ENCODE measurements around the gene IER2. TPM values are rescaled to one million over a fixed set of nuclear protein-coding genes. Genes with fewer than 3 reads are reported as not detected.
"Not testable (repeated sequence)": the region's sequence is repeated elsewhere in the genome, so short reads cannot be mapped to it uniquely, and the experiment has no call there.

Gene IER2
- total RNA-seq, 2 donors from 2014 or later: 73.1 to 130 TPM

GRCh38 chr19:13154911-13155471 lies 4.8 kb downstream of the IER2 start:
- intact Hi-C loops (cut with DNase I): loop anchor here in 1 of 2 donors (10.0 kb wide), 1 partner anchor 690 kb away; no protein-coding TSS in a partner anchor
- peak; percentile 91 for DNase-seq (ENCODE audit: low spot score)

- peak; percentile 95 for DNase-seq (ENCODE audit: low spot score)
- intact Hi-C loops (cut with DNase I): loop anchor here in 1 of 2 donors (10.0 kb wide), 1 partner anchor 689 kb away; no protein-coding TSS in a partner anchor
These were observed 5.5 kb downstream of the IER2 start for GRCh38 chr19:13155472-13156359.

DNA sequence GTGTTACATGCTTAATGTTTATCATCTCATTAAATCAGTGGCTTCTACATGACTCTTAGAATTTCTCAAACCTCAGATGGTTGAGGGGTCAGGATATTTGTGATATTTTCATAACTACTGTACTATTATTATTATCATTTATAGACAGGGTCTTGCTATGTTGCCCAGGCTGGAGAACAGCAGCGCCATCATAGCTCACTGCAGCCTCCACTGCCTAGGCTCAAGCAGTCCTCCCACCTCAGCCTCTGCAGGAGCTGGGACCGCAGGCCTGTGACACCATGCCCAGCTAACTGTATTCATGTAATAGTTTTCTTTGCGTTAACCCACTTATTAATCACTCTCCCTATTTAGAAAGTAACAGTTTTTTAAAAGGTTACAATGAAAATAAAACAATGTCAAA lies 9.5 kb downstream of the IER2 start:
- intact Hi-C loops (cut with DNase I): loop anchor here in 1 of 2 donors (10.0 kb wide), 1 partner anchor 685 kb away; no protein-coding TSS in a partner anchor
- no peak for DNase-seq (ENCODE audit: low spot score)

- intact Hi-C loops (cut with DNase I): no loop called here
- DNase-seq (ENCODE audit: low spot score): no peak
These were observed 10.3 kb downstream of the IER2 start for GRCh38 chr19:13160557-13160956.

GRCh38 chr19:13162724-13163608 lies 12.8 kb downstream of the IER2 start:
- intact Hi-C loops (cut with DNase I): no loop called here
- peak; percentile 99 for DNase-seq (ENCODE audit: low spot score)

DNA sequence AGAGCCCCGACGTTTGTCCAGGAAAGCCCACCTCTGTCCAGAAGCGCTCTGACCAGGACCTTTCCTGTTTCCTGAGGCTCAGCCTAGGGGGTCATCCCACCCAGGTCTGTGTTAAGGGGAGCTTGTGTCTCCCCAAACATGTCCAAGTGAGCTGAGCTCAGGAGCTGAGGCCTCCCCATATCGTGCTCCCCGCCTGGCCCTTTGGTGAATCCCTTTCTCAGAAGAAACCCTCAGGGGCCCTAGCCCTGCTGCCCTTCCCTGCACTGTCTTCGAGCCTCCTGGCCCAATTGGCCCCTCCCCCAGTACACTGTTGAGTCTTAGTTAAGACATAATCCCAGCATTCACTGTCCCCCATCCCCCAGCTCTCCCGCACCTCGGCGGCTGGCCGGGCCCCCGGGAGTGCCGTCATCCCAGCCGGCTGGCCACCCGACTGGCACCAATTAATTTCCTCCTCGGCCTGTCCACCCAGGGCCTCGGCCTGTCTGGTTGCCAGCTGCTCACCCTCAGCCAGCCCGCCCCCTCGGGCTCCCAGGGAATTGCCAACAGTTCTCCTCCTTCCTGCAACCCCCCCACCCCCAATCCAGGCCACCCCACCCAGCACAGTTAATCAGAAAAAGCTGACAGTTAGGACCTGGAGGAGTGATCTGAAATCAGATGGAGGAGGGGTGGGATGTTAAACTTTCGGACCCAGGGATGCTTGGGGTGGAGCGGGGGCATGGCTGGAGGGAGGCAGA lies 13.6 kb downstream of the IER2 start:
- intact Hi-C loops (cut with DNase I): no loop called here
- DNase-seq (ENCODE audit: low spot score): peak; percentile 89

DNA sequence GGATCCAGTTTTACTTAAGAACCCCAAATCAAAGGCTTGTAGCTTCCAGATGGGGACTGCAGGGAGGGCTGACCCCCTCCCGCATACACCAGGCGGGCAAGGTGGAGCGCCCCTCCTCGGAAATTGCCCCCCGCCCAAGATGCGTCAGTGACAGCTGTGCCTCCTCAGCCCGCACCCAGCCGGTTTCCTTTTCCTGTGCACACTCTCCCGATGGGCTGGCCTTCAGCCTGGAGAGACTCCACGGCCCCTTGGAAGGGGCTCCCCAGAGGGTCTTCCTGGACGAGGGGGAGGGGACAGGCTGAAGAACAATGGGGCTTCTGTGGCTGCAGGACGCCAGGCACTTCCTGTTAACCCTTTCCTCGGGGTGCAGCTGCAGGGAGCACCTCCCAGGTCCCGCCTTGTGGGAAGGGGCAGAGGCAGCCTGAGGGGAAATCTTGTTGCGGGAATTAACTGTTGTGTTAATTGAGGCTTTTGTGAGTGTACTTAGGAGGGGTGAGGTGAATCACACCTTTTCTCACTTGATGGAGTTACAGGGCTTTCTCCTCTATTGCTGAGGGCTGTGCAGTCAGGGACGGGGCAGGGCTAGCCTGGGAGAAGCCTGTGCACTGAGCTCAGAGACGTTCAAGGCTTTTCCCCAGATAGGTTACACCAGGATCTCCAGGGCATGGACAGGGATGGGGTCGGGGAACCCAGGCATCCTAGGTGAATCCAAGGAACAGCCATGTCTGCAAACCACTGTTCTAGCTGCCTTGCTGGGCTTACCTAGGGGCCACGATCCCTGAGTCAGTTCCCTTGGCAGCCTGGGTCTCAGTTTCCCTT lies 14.3 kb downstream of the IER2 start:
- DNase-seq (ENCODE audit: low spot score): no peak
- intact Hi-C loops (cut with DNase I): no loop called here

GRCh38 chr19:13165162-13165997 lies 15.2 kb downstream of the IER2 start:
- intact Hi-C loops (cut with DNase I): no loop called here
- DNase-seq (ENCODE audit: low spot score): no peak

- intact Hi-C loops (cut with DNase I); DNase-seq (ENCODE audit: low spot score): not testable (repeated sequence)
These were observed 15.9 kb downstream of the IER2 start for GRCh38 chr19:13166151-13166550.

GRCh38 chr19:13169769-13170168 lies 19.6 kb downstream of the IER2 start:
- no peak for DNase-seq (ENCODE audit: low spot score)
- intact Hi-C loops (cut with DNase I): no loop called here

- intact Hi-C loops (cut with DNase I): no loop called here
These were observed 20.9 kb downstream of the IER2 start for GRCh38 chr19:13171146-13171545.

DNA sequence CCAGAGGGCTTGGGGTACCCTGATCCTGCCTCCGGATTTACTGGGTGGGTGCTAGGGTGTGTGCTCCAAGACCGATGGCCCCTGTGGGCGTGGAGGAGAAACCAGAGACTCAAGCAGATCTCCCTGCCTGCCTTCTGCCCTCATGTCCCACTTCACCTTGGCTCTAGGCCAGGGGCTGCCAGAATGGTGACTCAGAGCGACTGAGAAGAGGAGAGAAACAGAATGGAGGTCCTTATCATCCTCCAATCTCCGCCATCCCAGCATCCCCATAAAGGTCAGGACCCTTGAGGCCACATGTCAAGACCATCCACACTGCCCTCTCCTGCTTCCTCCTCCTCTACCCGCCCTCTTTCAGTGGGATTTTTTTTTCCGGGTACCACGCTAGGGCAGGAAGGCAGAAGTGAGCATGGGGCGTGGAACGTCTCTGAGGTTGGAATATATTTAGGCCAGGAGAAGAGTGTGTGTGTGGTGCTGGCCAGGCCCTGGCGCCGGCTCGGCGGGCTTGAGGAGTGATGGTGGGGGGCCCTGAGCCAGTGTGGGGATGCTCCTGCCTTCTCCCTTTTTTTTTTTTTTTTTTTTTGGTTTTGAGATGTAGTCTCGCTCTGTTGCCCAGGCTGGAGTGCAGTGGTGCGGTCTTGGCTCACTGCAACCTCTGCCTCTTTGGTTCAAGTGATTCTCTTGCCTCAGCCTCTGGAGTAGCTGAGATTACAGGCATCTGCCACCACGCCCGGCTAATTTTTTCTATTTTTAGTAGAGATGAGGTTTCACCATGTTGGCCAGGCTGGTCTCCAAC lies 22.3 kb downstream of the IER2 start:
- peak; percentile 95 for DNase-seq (ENCODE audit: low spot score)
- intact Hi-C loops (cut with DNase I): no loop called here

More at GRCh38 chr19:13171146-13171545, 20.9 kb downstream of the IER2 start:
- DNase-seq (ENCODE audit: low spot score): no peak

DNA sequence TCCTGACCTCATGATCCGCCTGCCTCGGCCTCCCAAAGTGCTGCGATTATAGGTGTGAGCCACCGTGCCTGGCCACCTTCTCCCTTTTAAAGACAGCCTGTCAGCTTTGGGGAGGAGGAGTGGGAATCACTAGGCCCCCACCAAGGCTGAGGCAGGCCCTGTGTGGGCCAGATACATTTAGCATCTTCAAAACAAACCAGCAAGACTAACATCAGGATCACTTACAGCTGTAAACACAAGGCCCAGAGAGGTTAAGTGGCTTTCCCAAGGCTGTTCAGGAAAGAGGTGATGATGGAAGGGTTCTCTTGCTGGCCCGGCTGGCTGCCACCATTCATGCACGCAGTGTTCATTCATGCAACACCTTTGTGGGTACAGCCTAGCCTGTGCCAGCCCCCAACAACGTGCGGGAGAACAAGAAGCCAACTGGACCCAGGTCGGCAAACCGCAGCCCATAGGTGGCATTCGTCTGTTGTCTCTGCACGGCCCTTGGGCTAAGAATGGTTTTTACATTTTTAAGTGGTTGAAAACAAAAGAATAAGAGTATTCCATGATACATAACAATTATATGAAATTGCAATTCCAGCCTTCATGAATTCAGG lies 23.0 kb downstream of the IER2 start:
- intact Hi-C loops (cut with DNase I): no loop called here
- no peak for DNase-seq (ENCODE audit: low spot score)

DNA sequence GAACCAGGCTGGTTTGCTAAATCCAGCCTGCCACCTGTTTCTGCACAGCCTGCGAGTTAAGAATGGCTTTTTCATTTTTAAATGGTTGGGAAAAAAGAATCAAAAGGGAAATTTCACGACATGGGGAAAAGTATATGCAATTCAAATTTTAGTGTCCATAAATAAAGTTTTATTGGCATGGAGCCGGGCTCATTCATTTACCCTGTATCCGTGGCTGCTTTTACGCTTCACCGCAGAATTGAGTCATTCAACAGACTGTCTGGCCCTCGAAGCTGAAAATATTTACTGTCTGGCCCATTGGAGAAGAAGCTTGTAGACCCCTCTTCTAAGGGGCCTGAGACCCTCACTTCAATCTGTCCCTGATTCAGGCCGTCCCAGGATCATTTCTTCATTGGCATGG lies 26.1 kb downstream of the IER2 start:
- intact Hi-C loops (cut with DNase I): no loop called here
- DNase-seq (ENCODE audit: low spot score): no peak

DNA sequence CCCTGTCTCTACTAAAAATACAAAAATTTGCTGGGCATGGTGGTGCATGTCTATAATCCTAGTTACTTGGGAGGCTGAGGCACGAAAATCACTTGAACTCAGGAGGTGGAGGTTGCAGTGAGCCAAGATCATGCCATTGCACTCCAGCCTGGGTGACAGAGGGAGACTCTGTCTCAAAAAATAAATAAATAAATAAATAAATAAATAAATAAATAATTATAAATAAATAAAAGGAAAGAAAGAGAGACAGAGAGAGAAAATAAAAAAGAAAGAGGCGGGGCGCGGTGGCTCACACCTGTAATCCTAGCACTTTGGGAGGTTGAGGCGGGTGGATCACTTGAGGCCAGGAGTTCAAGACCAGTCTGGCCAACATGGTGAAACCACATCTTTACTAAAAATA lies 27.4 kb downstream of the IER2 start:
- intact Hi-C loops (cut with DNase I); DNase-seq (ENCODE audit: low spot score): not testable (repeated sequence)

DNA sequence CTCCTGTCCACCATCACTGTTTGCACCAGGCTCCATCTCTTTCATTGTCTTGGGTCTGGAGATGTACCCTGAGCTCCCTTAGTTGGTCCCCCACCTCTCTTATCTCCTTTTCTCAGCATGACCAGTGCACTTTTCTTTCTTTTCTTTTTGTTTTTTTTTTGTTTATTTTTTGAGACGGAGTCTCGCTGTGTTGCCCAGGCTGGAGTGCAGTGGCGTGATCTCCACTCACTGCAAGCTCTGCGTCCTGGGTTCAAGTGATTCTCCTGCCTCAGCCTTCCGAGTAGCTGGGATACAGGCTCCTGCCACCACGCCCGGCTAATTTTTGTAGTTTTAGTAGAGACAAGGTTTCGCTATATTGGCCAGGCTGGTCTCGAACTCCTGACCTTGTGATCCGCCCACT lies 28.1 kb downstream of the IER2 start:
- DNase-seq (ENCODE audit: low spot score); intact Hi-C loops (cut with DNase I): not testable (repeated sequence)
